Measurements from ENCODE around the gene CHSY3.

GRCh38 chr5:130037905-130038304, 133.6 kb downstream of the CHSY3 start:
- no peak for TF ChIP-seq CTCF (IDR thresholded peaks at IDR 0.05 in 4 of 5, conservative IDR thresholded peaks at IDR 0.05 in 1 of 5)
- no peak for TF ChIP-seq POLR2A (IDR thresholded peaks at IDR 0.05)

Measured in gastrocnemius medialis (tissue), 4 donors.